Right atrium auricular region (tissue), 2 donors: ENCODE measurements around the gene DMD. TPM values are rescaled to one million over a fixed set of nuclear protein-coding genes. Genes with fewer than 3 reads are reported as not detected.

ENCODE experiments used
- DNase-seq: peaks from one replicate; pipeline ENCODE4 v3.0.0-alpha.2; 2019; ENCODE audit warnings: low spot score
- H3K27ac ChIP-seq, 2 donors: fragments of 200-600 bp; sonication (generic); 1 replicate in 1 of 2; 2 replicates in 1 of 2; pipeline ENCODE4 v1.5.1; 2016 to 2019
- H3K27me3 ChIP-seq, 2 donors: fragments of 200-600 bp; sonication (generic); one replicate each; pipeline versions ENCODE4 v1.5.1 to v1.6.0; 2017 to 2019
- H3K36me3 ChIP-seq: fragments of 200-600 bp; sonication (generic); one replicate; pipeline ENCODE4 v1.5.1; 2016
- H3K4me1 ChIP-seq, 2 donors: fragments of 200-600 bp; sonication (generic); one replicate each; pipeline versions ENCODE4 v1.5.1 to v1.6.0; 2017 to 2019
- H3K4me3 ChIP-seq, 2 donors: fragments of 200-600 bp; sonication (generic); 1 replicate in 1 of 2; 2 replicates in 1 of 2; pipeline ENCODE4 v1.5.1; 2017 to 2019; ENCODE audit warnings: mild to moderate bottlenecking in 1 of 2, moderate library complexity in 1 of 2
- H3K9me3 ChIP-seq, 2 donors: fragments of 200-600 bp; sonication (generic); one replicate each; pipeline ENCODE4 v1.5.1; 2019
- CTCF ChIP-seq, 2 donors: fragments of 200-600 bp; sonication (generic); IDR thresholded peaks; one replicate each; pipeline ENCODE4 v1.5.1; 2019; ENCODE audit warnings: antibody characterized with exemption in 2 of 2
- total RNA-seq, 2 donors: library from RNA; depleted of rRNA; stranded (reverse); fragments of >200 nt; gene quantifications; one replicate each; pipeline ENCODE4 v1.1.0, GENCODE V29; 2016

The DMD gene
- total RNA-seq, 2 donors from 2014 or later, result 111 to 135 TPM

- no peak for DNase-seq
- Histone ChIP-seq H3K4me1 (no peaks in the 10 kb centered on the region), H3K36me3 (no peaks in the 10 kb centered on the region), H3K4me3 (no peak overlapping the region), H3K27me3 (no peaks in the 10 kb centered on the region), H3K27ac (no peak overlapping the region), H3K9me3 (no peaks in the 10 kb centered on the region)
- TF ChIP-seq CTCF (IDR thresholded peaks at IDR 0.05), result no peak
Observed at GRCh38 chrX:31988975-31989374, 1222.4 kb downstream of the DMD start.

- no peak for DNase-seq
- Histone ChIP-seq H3K4me3 (no peak overlapping the region), H3K27ac (no peak overlapping the region), H3K9me3 (no peaks in the 10 kb centered on the region), H3K4me1 (no peaks in the 10 kb centered on the region), H3K27me3 (no peaks in the 10 kb centered on the region), H3K36me3 (no peaks in the 10 kb centered on the region)
- TF ChIP-seq CTCF (IDR thresholded peaks at IDR 0.05), result no peak
Observed at GRCh38 chrX:31981546-31982062, 1229.7 kb downstream of the DMD start.

- H3K27me3 ChIP-seq, result no peaks in the 10 kb centered on the region
- TF ChIP-seq CTCF (IDR thresholded peaks at IDR 0.05), result no peak
- no peaks in the 10 kb centered on the region for H3K36me3 ChIP-seq
- H3K4me1 ChIP-seq, result no peaks in the 10 kb centered on the region
- no peaks in the 10 kb centered on the region for H3K9me3 ChIP-seq
- H3K27ac ChIP-seq, result no peak overlapping the region
- DNase-seq, result no peak
- no peak overlapping the region for H3K4me3 ChIP-seq
Observed at GRCh38 chrX:31969714-31970113, 1241.6 kb downstream of the DMD start.

- no peak overlapping the region for H3K4me3 ChIP-seq
- H3K4me1 ChIP-seq, result no peaks in the 10 kb centered on the region
- H3K27ac ChIP-seq, result no peak overlapping the region
- no peaks in the 10 kb centered on the region for H3K9me3 ChIP-seq
- H3K36me3 ChIP-seq, result no peaks in the 10 kb centered on the region
- H3K27me3 ChIP-seq, result no peaks in the 10 kb centered on the region
- no peak for DNase-seq
- TF ChIP-seq CTCF (IDR thresholded peaks at IDR 0.05), result no peak
Observed at GRCh38 chrX:31962256-31962655, 1249.1 kb downstream of the DMD start.

- H3K36me3 ChIP-seq, result no peaks in the 10 kb centered on the region
- H3K4me3 ChIP-seq, result no peak overlapping the region
- H3K27ac ChIP-seq, result no peak overlapping the region
- no peaks in the 10 kb centered on the region for H3K9me3 ChIP-seq
- TF ChIP-seq CTCF (IDR thresholded peaks at IDR 0.05), result no peak
- no peaks in the 10 kb centered on the region for H3K4me1 ChIP-seq
- no peaks in the 10 kb centered on the region for H3K27me3 ChIP-seq
- no peak for DNase-seq
Observed at GRCh38 chrX:31934842-31935370, 1276.4 kb downstream of the DMD start.

GRCh38 chrX:31934015-31934414 lies 1277.3 kb downstream of the DMD start:
- no peaks in the 10 kb centered on the region for H3K36me3 ChIP-seq
- no peaks in the 10 kb centered on the region for H3K9me3 ChIP-seq
- H3K4me3 ChIP-seq, result no peak overlapping the region
- no peak for TF ChIP-seq CTCF (IDR thresholded peaks at IDR 0.05)
- no peaks in the 10 kb centered on the region for H3K27me3 ChIP-seq
- no peak for DNase-seq
- no peaks in the 10 kb centered on the region for H3K4me1 ChIP-seq
- H3K27ac ChIP-seq, result no peak overlapping the region
